ENCODE measurements around the gene COBL.
"Not testable (repeated sequence)": the region's sequence is repeated elsewhere in the genome, so short reads cannot be mapped to it uniquely, and the experiment has no call there.

COBL gene

DNA sequence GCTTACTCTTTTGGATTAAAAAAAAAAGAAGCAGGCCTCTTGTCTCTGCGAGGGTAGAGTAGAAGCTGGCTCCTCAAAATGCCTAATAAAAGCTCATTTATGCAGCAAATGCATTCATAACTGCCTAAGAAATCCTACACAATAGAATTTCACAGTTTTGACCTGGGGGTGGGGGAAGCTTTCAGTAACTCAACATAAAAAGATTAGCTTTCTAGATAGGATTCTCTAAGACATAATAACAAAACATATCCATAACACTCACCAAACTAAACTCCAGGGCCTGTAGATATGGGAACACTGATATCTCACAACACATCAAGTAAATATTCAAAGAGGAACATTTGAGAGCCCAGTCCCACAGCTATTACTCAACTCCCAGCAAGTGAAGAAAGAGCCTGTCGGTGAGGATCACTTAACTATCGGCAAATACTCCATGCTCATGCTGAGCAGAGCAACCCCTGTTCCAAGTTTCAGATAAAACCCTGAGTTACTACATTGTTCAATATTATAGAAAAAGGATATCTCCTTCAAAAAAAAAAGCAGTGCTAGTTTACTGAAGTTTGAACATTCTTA lies 88.1 kb downstream of the COBL start:
- no peak for DNase-seq

DNA sequence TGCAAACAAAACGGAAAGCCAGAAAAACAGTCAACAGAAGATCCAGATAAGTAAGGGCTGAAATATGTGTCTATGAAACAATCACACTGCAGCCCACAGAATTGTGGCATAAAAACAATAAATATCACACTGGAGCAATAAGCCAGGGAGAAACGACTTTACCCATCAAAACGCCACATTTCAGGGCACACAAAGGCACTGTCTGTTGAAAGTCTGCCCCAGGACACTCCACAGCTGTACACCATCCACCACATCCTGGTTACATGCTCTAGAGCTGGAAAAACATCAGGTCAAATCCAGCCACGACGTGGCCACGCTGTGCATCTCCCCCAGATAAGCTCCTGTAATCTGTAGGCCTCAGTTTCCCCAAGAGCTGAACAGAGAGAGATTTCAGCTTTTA lies 88.7 kb downstream of the COBL start:
- no peak for DNase-seq

DNA sequence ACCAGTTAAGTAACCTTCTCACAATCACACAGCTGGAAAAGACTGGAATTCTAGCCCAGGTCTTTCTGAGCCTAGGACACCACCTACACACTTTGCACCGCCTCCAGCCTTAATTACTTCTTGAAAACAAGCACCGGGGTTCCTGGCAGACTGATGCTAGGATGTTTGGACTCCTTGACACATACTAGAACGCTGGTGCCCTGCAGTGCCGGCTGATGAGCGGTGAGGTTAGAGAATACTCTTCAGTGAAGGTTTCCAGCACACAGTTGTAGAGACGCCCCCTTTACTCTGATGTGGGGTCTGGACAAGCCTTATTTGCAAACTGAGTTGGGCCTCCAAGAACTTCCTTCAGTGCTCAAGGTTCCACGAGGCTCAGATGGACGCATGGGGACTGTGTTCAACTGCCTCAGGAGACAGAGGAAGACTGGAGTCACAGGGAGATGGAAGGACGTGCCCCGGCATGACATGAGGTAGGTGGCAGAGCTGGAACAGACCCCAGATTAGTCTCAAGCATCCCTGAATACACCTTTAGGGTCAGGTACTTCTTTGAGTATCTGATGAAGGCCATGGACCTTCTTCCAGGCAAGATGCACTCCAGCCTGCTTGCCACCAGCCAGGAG lies 89.6 kb downstream of the COBL start:
- DNase-seq = no peak

DNA sequence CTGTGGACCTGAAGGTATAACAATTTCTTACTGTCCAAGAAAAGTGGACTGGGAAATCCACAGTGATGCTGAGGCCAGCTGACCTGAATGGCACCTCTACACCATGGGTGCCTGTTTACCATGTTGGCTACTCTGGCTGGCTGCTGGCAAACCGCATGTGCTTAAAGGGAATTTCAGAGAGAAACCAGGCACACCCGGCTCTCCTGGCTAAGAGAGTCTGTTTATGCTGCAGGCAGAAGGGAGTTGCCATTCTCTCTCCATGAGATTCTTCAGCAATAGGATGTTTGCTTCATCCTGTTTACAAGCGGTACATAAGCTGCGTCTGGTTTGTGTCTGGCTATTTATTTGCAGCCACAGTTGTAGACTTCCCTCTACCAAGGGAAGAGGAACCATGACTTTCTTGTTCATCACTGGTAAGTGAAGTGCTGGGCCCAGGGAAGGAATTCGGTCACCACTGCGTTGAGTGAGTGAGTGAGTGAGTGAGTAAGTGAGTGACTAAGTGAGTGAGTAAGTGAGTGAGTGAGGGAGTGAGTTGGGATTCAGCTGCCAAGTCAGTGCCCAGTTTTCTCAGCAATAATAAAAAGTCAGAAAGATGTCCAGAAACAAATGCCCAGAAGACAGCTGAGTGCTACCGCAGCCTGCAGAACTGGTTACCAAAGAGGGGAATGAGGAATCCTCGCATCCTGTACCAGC lies 90.4 kb downstream of the COBL start:
- no peak for DNase-seq

DNA sequence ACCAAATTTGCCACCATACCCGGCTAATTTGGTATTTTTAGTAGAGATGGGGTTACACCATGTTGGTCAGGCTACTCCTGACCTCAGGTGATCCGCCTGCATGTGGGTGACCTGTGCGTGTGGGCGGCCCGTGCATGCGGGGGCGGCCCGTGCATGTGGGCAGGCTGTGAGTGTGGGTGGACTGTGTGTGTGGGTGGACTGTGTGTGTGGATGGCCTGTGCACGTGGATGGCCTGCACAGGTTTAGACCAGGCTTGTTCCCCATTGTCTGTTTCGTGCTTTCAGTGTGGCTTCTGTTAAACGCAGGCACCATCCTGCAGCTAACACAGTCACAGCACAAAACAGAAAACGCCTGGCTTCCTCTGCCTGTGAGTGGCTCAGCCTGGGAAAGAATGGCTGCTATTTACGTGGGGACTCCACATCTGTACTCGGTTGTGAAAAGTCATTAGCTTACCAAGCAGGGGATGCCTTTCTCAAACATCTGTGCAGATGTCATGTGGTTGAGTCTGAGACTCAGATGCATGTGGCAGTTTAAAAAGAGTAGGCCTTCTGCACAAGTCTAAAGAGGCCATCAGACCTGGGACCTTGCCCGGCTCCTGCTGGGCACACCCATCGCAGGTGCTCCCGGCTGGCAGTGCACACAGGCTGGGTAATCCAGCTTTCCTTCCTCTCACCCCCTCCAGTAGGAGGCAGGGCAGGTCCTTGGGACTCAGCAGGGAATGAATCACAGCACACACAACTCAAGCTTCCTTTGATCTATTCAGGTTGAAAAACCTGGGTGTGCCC lies 91.6 kb downstream of the COBL start:
- DNase-seq = peak; percentile 46

DNA sequence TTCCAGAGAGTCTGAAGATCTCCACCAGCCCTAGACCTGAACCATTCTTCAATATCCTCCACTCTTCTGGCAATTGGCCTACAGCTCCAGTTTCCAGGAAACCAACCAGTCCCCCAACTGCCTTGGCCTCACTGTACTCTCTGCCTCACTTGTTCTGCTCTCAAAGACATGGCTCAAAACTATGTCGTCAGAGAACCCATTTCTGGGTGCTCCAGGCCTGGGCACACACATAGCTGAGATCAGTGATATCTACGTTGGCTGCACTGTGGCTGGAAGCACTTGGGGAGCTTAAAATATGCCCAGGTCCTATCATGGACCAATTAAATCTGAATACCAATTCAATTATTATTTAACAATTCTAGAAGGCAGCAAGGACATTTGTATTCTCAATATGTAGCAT lies 93.1 kb downstream of the COBL start:
- DNase-seq = no peak

DNA sequence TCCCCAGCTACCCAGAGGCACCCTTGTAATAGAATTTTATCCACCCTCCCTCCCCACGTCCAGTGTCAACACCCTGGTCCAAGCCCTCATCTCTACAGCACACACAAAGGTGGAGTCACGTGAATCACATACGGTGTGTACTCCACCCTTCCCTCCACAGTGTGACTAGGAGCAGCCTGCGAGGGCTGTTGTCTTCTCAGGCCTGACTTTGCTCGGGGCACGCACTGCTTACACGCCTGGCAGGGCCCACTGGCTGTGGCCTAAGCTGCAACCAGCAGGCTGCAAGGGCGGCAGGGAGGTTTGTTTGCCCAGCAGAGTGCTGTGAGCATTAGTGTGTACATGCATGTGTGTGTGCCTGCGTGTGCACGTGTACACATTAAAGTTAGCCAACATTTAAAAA lies 93.7 kb downstream of the COBL start:
- no peak for DNase-seq

DNA sequence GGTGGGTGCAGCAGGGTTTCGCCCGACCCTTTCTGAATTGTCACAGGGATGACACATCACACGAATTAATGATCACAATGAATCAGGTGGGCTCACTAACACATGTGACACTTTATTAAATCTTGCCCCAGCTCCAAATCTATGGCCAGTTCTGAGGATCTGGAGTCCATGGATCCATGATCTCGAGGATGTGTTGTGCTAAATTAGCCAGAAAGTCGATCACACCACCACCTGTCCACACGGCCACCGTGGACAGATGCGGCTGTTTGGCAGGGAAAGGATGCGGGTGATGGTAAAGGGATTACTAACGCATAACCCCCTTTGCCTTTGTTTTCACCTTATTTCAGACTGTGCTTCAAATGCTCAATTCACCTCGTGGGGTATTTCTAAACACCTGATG lies 96.4 kb downstream of the COBL start:
- no peak for DNase-seq

DNA sequence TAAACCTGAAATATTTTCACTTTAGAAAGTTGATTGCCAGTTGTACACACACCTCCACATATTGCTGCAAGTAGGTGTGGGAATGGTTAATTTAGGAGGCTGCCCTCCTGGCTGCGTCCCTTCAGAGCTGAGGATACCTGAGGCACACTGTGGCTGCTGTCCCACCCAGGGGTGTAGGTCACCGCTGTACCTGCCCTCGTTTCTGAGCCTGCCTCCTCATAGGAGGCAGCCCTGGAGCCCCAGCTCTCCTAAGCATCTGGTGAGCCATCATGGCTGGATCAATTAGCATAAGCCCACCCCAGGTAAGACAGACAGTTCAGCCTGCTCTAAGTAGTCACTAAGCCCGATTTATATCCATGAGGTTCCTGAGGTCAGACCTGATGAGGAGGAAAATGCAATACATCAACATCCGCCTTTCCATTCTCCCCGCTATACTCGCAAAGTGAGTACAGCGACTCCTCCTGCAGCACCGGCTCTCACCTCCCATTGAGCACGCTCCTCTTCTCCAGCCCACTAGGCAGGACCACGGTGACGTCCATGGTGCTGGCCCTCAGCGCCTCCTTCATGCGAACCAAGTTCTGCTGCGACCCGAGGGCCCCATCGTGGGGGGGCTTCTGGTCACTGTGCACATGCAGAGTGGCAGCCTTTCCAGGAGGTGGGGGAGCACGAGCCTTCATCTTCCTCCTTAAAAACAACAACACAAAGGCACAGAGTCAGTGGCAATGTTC lies 97.2 kb downstream of the COBL start:
- DNase-seq = no peak

DNA sequence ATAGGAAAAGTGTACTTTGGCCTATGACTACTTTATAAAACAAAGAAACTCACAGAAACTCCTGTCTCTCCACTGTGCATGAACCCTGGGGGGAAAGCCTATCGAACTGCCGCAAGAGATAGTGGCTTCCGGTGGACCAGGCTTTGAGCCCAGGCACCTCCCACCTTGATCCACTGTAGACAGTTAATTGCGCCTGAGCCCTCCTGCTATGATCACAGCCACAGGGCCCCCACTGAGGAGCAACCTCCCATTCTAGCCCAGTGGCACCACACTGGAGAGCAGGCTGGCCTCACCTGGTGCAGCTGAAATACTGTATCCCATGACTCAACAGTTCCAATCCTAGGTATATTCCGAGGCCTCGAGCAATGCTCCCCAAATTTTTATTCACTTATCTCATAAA lies 98.8 kb downstream of the COBL start:
- DNase-seq = peak; percentile 18

DNA sequence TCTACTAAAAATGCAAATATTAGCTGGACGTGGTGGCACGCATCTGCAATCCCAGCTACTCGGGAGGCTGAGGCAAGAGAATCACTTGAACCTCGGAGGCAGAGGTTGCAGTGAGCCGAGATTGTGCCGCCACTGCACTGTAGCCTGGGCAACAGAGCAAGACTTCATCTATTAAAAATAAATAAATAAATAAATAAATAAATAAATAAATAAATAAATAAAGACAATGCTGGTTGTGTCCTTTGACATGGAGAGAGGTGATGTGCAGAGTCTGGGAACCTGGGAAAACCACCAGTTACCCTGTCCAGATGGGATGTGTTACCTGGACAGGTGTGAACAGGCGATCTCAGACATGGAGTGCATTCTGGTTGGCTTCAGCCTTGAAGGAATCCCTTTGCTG lies 102.5 kb downstream of the COBL start:
- no peak for DNase-seq

DNA sequence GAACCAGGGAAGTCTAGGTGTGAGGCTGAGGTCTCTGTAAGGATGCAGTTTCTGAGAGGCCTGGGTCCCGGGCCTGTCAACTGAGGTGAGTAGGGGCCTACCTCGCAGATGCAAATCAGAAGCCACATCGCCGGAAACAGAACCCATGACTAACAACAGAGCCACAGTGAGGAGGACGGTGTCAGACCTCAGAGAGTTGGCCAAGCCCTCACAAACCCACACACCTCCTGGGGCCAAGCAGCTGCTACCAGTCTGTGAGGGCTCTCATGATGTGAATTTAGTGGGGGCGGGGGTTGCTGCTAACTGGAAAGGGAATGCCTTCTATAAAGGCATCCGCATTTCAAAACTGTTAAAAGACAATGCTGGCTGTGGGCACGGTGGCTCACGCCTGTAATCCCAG lies 103.0 kb downstream of the COBL start:
- no peak for DNase-seq

DNA sequence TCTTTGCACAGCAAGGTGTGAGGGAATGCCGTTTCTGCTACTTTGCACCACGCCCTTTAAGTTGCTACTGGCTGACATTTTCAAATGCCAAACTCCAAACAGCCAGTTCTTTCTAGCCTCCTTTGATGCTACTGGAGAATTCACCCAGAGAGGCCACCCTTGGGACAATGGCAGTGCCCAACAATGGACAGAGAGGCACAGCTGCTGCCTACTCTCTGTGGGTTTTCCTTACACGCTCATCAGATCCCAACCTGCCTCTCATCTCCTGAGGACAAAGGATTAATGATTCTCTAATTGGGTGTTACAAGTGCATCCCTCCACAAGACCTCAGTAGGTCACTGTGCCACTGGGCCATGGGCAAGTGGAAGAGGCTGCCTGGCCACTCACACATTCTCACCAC lies 105.8 kb downstream of the COBL start:
- DNase-seq = no peak

DNA sequence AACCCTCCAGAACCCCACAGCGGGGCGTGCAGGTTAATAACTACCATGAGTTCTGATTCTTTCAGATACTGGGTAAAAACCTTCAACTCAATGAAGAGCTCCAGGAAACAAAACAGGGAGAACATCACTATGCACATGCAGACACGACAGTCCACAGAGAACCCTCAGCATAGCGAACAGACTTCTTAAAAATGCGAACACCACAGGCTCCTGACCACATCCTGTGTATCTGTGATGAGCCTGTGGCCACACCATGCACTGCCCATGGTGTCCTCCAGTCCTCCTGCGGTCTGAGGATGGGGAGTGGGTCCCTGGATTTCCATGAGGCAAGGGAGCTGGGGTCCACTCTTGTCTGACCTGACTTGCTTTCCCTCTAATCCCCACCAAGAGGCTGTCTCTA lies 107.2 kb downstream of the COBL start:
- DNase-seq = peak; percentile 62

DNA sequence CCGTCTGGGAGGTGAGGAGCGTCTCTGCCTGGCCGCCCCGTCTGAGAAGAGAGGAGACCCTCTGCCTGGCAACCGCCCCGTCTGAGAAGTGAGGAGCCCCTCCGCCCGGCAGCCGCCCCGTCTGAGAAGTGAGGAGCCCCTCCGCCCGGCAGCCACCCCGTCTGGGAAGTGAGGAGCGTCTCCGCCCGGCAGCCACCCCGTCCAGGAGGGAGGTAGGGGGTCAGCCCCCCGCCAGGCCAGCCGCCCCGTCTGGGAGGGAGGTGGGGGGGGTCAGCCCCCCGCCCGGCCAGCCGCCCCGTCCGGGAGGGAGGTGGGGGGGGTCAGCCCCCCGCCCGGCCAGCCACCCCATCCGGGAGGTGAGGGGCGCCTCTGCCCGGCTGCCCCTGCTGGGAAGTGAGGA lies 108.5 kb downstream of the COBL start:
- not testable (repeated sequence) for DNase-seq

DNA sequence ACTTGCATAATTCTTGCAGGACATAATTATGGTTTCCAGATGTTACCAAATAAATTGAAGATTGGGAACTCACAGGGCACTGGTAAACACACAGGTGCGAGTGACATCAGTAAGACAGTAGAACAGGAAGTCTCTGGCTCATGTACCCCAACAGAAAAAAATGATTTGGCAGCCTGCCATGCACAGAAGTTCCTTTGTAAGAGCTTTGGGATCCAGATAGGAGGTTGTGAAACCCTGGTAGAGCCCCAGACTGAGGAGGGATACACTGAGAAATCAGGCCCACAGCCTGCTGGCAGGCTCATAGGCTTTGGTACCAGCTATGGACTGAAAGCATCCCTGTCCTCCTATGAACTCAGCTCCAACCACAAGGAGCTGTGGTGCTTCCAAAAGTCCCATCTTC lies 118.0 kb downstream of the COBL start:
- no peak for DNase-seq

DNA sequence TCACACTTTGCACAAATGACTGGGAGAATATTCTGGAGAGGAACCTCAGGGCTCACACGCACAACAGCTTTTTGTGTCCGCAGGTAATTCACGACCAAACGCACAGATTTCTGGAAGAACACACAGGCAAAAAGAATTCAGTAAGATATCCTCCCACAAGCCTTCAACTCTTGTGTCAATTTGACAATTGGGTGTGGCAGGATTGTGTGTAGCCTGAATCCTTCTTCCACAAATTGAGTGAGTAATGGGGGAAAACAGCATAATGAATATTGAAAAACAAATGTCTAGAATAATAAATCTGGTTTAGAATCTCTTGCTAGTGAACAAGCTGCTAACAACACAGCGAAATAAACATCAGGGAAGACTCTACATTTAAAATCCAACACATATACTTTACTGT lies 125.6 kb downstream of the COBL start:
- no peak for DNase-seq

DNA sequence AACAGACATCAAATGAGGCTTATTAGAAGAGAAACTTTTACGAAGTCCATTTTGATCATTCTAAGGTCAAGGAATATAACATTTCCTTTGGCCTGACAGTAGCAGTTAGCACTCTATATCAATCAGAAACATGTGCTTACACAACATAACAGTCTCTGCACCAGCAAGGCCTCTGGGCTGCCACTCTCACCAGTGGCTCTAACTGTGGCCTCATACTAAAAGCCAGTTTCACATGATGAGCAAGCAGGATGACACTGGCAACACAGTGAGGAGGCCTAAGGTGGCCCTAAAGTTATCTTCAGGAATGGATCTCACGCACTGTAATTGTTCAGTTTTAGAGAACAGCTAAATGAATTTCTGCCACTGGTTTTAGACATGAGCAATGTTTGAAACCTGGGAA lies 126.8 kb downstream of the COBL start:
- no peak for DNase-seq

DNA sequence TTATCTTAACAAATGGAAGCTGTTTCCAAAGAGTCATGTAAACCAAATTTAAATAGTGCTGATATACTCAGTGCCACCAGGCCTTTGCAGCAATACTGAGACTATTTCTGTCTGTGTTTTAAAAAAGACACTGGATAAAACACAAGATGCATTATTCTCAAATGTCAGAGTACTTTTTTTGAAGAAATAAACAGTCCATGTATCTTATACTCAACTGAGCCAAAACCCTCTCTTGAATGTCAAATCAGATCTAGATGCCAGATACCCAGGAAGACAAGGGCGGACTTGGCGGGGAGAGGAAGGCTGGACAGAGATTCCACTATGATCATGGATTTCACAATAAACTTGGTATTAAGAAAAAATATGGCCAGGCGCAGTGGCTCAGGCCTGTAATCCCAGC lies 127.6 kb downstream of the COBL start:
- no peak for DNase-seq

DNA sequence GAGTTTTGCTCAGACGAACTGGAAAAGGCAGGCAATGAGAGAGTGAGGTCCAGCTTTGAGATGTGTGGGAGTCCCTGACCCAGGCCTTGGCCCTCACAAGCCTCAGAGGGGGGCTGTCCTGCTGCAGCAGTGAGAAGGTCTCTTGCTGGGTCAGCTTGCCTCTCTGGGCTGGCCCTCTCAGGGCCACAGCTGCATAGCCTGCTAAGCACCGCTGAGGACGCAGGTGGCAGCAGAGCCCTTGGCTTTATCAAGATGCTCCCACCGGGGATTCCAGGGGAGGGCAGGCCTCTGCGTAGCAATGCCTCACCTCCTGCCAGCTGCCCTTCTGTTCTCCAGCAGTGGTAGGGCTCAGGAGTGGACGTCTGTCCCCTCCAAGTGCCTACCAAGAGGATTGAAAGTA lies 128.7 kb downstream of the COBL start:
- DNase-seq = peak; percentile 62

DNA sequence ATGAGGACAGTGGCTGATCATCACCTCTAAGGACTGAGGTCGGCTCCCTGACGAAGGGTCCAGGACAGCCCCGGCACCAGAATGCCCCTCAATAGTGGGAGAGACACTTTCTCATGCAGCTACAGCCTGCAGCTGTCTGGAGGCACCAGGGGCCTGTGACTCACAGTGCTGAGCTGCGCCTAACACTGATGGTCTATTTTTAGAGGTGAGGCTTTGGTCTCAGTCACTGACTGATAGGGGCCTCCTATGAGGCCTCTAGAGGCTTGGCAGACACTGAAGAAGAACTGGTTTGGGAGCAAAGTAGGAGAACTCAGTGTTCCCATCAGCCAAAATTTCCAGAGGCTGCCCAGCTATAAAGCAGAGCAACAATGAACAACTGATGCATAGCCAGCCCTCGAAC lies 130.1 kb downstream of the COBL start:
- no peak for DNase-seq

DNA sequence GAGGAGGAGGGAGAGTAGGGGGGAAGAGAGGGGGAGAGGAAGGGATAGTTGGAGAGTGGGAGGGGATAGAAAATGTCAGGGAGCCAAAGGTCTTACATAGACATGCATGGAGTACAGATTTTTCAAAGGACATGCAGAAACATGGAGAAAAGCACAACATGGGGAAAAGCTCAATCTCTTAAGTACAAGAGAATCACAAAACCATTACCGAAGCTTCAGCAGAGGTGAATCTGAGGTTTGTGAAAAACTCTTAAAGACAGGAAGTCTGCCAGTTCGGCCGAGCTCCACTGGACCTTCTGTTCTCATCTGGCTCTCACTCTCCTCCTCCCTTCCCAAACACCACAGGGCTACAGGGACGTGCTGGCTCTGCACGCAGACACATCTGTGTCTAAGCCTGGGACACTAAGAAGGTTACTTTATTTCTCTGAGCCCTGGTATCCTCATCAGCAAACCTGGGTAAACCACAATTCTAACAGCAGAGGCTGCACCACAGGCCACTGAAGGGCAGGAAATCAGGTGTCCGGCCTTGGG lies 133.9 kb downstream of the COBL start:
- no peak for DNase-seq

DNA sequence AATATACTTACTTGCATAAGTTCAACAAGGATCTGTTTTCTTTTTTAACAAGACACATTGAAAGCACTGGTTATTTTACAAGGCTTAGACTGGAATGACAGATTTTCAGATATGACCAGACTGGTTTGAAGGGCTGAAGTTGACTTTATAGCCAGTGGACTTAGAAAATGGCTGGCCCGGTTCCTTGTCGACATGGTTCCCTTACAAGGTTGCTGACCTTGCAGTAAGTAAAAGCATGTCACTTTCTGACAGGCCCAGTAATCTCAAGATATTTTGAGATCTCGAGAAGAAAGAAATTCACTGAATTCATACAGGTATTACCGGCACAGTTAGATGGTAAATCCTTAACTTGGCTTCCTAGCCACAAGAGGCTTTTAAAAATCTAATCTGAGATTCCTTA lies 136.5 kb downstream of the COBL start:
- no peak for DNase-seq
